PFSK-1 (cell line): ENCODE results near the gene CLDND2.

Source experiments
- FOXP2 ChIP-seq: optimal IDR thresholded peaks from 2 replicates; pipeline ENCODE3; 2011; ENCODE audit warnings: borderline replicate concordance, control low read depth, inconsistent platforms; ENCODE audit not compliant: insufficient read depth; ENCODE audit errors: extremely low read length, extremely low read depth
- POLR2AphosphoS5 ChIP-seq: IDR thresholded peaks from 2 replicates; pipeline ENCODE4 v1.6.1; 2012; ENCODE audit warnings: low read depth, mild to moderate bottlenecking, control low read depth, low read length, moderate library complexity
- REST ChIP-seq, 2 experiments: IDR thresholded peaks; 2 replicates each; pipeline versions ENCODE4 v1.6.1 to v1.8.0; 2011 to 2012; ENCODE audit warnings: low read depth in 2 of 2, low read length in 2 of 2, control low read depth in 1 of 2, inconsistent platforms in 1 of 2, mild to moderate bottlenecking in 1 of 2, moderate library complexity in 1 of 2; ENCODE audit not compliant: insufficient read depth in 1 of 2
- SIN3A ChIP-seq: IDR thresholded peaks from 2 replicates; pipeline ENCODE4 v1.6.1; 2012; ENCODE audit warnings: mild to moderate bottlenecking, low read length, moderate library complexity, borderline replicate concordance; ENCODE audit not compliant: insufficient read depth
- TAF1 ChIP-seq: IDR thresholded peaks from 2 replicates; pipeline ENCODE4 v1.6.1; 2012; ENCODE audit warnings: low read length, control low read depth, borderline replicate concordance; ENCODE audit not compliant: insufficient read depth

- TF ChIP-seq REST (IDR thresholded peaks at IDR 0.05; ENCODE audit: insufficient read depth in 1 of 2, low read depth in 2 of 2, low read length in 2 of 2) (no peak), SIN3A (no peak), POLR2AphosphoS5 (no peak), FOXP2 (no peak), TAF1 (no peak)
Observed at GRCh38 chr19:51346742-51347141, 22.1 kb downstream of the CLDND2 start.
